Activated CD8-positive, alpha-beta memory T cell treated with anti-CD3 and anti-CD28 coated beads, Interleukin-2, amount 50 U/mL, for 24 hours (primary cell): ENCODE measurements around the gene CDK14.

Experiments used
- DNase-seq: peaks from one replicate; pipeline ENCODE4 v3.0.0-alpha.2; 2020; ENCODE audit errors: extremely low read depth

CDK14 gene

GRCh38 chr7:90678986-90679385 is 82.9 kb downstream of the CDK14 start:
- no peak for DNase-seq

GRCh38 chr7:90680484-90680883 is 84.4 kb downstream of the CDK14 start:
- no peak for DNase-seq

GRCh38 chr7:90681336-90682022 is 85.4 kb downstream of the CDK14 start:
- no peak for DNase-seq

- DNase-seq, result no peak
These were observed 90.0 kb downstream of the CDK14 start for GRCh38 chr7:90686146-90686545.

GRCh38 chr7:90688810-90689209 is 92.7 kb downstream of the CDK14 start:
- no peak for DNase-seq

- no peak for DNase-seq
These were observed 93.1 kb downstream of the CDK14 start for GRCh38 chr7:90689260-90689659.

- DNase-seq, result no peak
These were observed 94.2 kb downstream of the CDK14 start for GRCh38 chr7:90690159-90690858.

GRCh38 chr7:90692396-90692795 is 96.3 kb downstream of the CDK14 start:
- DNase-seq, result no peak

- DNase-seq, result no peak
These were observed 96.8 kb downstream of the CDK14 start for GRCh38 chr7:90692947-90693346.

- no peak for DNase-seq
These were observed 97.8 kb downstream of the CDK14 start for GRCh38 chr7:90693939-90694338.

GRCh38 chr7:90698616-90699015 is 102.5 kb downstream of the CDK14 start:
- DNase-seq, result no peak

- no peak for DNase-seq
These were observed 104.9 kb downstream of the CDK14 start for GRCh38 chr7:90701021-90701420.

- DNase-seq, result no peak
These were observed 105.7 kb downstream of the CDK14 start for GRCh38 chr7:90701771-90702170.

GRCh38 chr7:90705391-90706071 is 109.4 kb downstream of the CDK14 start:
- DNase-seq, result no peak

- no peak for DNase-seq
These were observed 110.1 kb downstream of the CDK14 start for GRCh38 chr7:90706072-90706716.

GRCh38 chr7:90708841-90709317 is 112.8 kb downstream of the CDK14 start:
- DNase-seq, result no peak

GRCh38 chr7:90709501-90710465 is 113.7 kb downstream of the CDK14 start:
- no peak for DNase-seq

GRCh38 chr7:90710466-90710850 is 114.3 kb downstream of the CDK14 start:
- DNase-seq, result no peak

- DNase-seq, result no peak
These were observed 117.5 kb downstream of the CDK14 start for GRCh38 chr7:90713628-90714027.

- DNase-seq, result no peak
These were observed 118.9 kb downstream of the CDK14 start for GRCh38 chr7:90715067-90715466.
